DOHH2 (cell line): Measurements from ENCODE around the gene EGR2.

Experiments used
- H3F3A ChIP-seq: fragments of 200-600 bp; sonication (generic), shearing (Covaris generic); 2 replicates; pipeline ENCODE4 v1.6.0; 2016; ENCODE audit warnings: antibody characterized with exemption, mild to moderate bottlenecking; ENCODE audit not compliant: control insufficient read depth, insufficient read depth
- H3K27ac ChIP-seq: fragments of 200-600 bp; sonication (generic); 2 replicates; pipeline ENCODE4 v1.5.1; 2014; ENCODE audit warnings: low read depth, mild to moderate bottlenecking, low read length, moderate library complexity
- H3K27me3 ChIP-seq: fragments of 200-600 bp; sonication (generic); 2 replicates; pipeline ENCODE4 v1.6.1; 2014; ENCODE audit warnings: mild to moderate bottlenecking, low read length, mixed read lengths; ENCODE audit not compliant: control insufficient read depth
- H3K36me3 ChIP-seq: fragments of 200-600 bp; sonication (generic); 2 replicates; pipeline ENCODE4 v1.6.1; 2014; ENCODE audit warnings: mild to moderate bottlenecking, low read length, moderate library complexity, mixed read lengths; ENCODE audit not compliant: control insufficient read depth
- H3K4me1 ChIP-seq: fragments of 200-600 bp; sonication (generic); 2 replicates; pipeline ENCODE4 v1.6.1; 2014; ENCODE audit warnings: mild to moderate bottlenecking, low read length, mixed read lengths; ENCODE audit not compliant: control insufficient read depth
- H3K4me2 ChIP-seq: fragments of 200-600 bp; sonication (generic); 2 replicates; pipeline ENCODE4 v1.6.0; 2014; ENCODE audit warnings: mild to moderate bottlenecking, low read length, moderate library complexity
- H3K4me3 ChIP-seq: fragments of 200-600 bp; sonication (generic); 2 replicates; pipeline ENCODE4 v1.5.1; 2014; ENCODE audit warnings: mild to moderate bottlenecking, low read length, mixed read lengths
- H3K79me2 ChIP-seq: fragments of 200-600 bp; sonication (generic); 2 replicates; pipeline ENCODE4 v1.6.1; 2014; ENCODE audit warnings: mild to moderate bottlenecking, low read length, mixed read lengths; ENCODE audit not compliant: control insufficient read depth
- H3K9me2 ChIP-seq: fragments of 200-600 bp; sonication (generic); replicated peaks from 2 replicates; pipeline ENCODE4 v1.6.1; 2014; ENCODE audit warnings: mild to moderate bottlenecking, low read length, mixed read lengths; ENCODE audit not compliant: control insufficient read depth
- H3K9me3 ChIP-seq: fragments of 200-600 bp; sonication (generic); 2 replicates; pipeline ENCODE4 v1.6.1; 2014; ENCODE audit warnings: antibody characterized with exemption, low read length, mixed read lengths; ENCODE audit not compliant: control insufficient read depth, insufficient read depth
- H4K20me1 ChIP-seq: fragments of 200-600 bp; sonication (generic); 2 replicates; pipeline ENCODE4 v1.6.0; 2014; ENCODE audit warnings: low read depth, mild to moderate bottlenecking, antibody characterized with exemption, low read length, moderate library complexity; ENCODE audit not compliant: control insufficient read depth, insufficient read depth
- EZH2phosphoT487 ChIP-seq: fragments of 200-600 bp; sonication (generic); IDR thresholded peaks from 2 replicates; pipeline ENCODE4 v1.6.1; 2017; ENCODE audit warnings: borderline replicate concordance, mild to moderate bottlenecking, antibody characterized with exemption, low read length, moderate library complexity, mixed read lengths
- TF ChIP-seq, protein P1 (sequence below): fragments of 200-600 bp; sonication (generic); IDR thresholded peaks from one replicate; pipeline ENCODE4 v1.5.1; 2014; ENCODE audit warnings: antibody characterized with exemption, mild to moderate bottlenecking, low read depth, low read length; ENCODE audit not compliant: poor library complexity, severe bottlenecking

Gene EGR2

DNA sequence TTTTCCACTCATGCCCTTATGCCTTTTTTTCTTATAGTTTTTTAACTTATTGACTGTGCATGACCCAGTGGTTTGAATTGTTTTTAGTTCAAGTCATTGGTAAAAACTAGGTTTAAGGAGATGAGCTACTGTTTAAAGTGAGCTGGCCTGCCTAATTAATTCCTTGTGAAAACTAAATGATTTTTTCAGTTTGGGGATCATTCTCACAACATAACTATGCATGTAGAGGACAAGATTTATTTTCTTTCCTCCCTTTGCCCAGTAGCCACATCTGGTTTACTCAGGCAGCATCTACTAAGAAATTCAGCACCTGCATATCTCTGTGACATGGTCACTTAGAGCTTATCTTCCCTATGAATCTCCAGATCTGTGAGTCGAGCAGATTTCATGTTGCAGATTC, 9.9 kb downstream of the EGR2 start:
- Histone ChIP-seq H3K27me3 (no peaks in the 10 kb centered on the region), H3K27ac (no peak overlapping the region), H3K9me2 (no peaks in the 10 kb centered on the region), H4K20me1 (peaks cover 19% of the 10 kb centered on the region), H3K4me1 (peaks cover 40% of the 10 kb centered on the region), H3K9me3 (no peaks in the 10 kb centered on the region), H3K36me3 (peaks cover 53% of the 10 kb centered on the region), H3K79me2 (peaks cover 50% of the 10 kb centered on the region), H3K4me3 (peak overlapping the region; percentile 93), H3K4me2 (peak overlapping the region; percentile 97), H3F3A (peaks cover 14% of the 10 kb centered on the region)
- TF ChIP-seq, protein P1, sequence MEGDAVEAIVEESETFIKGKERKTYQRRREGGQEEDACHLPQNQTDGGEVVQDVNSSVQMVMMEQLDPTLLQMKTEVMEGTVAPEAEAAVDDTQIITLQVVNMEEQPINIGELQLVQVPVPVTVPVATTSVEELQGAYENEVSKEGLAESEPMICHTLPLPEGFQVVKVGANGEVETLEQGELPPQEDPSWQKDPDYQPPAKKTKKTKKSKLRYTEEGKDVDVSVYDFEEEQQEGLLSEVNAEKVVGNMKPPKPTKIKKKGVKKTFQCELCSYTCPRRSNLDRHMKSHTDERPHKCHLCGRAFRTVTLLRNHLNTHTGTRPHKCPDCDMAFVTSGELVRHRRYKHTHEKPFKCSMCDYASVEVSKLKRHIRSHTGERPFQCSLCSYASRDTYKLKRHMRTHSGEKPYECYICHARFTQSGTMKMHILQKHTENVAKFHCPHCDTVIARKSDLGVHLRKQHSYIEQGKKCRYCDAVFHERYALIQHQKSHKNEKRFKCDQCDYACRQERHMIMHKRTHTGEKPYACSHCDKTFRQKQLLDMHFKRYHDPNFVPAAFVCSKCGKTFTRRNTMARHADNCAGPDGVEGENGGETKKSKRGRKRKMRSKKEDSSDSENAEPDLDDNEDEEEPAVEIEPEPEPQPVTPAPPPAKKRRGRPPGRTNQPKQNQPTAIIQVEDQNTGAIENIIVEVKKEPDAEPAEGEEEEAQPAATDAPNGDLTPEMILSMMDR = no peak
- no peak for TF ChIP-seq EZH2phosphoT487

DNA sequence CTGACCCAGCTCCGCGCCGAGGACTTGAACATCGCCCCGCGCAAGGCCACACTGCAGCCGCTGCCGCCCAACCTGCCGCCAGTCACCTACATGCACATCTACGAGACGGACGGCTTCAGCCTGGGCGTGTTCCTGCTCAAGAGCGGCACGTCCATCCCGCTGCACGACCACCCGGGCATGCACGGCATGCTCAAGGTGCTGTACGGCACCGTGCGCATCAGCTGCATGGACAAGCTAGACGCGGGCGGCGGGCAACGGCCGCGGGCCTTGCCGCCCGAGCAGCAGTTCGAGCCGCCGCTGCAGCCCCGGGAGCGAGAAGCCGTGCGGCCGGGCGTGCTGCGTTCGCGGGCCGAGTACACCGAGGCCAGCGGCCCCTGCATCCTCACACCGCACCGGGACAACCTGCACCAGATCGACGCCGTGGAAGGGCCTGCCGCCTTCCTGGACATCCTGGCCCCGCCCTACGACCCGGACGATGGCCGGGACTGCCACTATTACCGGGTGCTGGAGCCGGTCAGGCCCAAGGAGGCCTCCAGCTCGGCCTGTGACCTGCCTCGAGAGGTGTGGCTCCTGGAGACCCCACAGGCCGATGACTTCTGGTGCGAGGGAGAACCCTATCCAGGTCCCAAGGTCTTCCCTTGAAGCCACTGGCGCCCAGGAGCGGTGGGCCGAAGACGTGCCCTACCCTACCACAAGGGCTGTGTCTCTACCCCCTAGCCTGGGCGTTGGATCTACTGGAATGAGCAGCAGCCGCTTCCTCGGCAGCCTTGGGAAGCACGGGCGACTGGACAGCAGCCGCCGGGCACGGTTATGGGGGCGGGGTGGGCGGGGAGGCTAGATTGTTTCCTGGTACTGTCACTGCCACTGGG, 10.7 kb downstream of the EGR2 start:
- Histone ChIP-seq H3K9me3 (no peaks in the 10 kb centered on the region), H3K9me2 (no peaks in the 10 kb centered on the region), H4K20me1 (peaks cover 19% of the 10 kb centered on the region), H3K27ac (peak overlapping the region; percentile 60), H3K4me2 (peak overlapping the region; percentile 97), H3F3A (peaks cover 6% of the 10 kb centered on the region; the same call in 1 of the 2 replicates), H3K36me3 (peaks cover 49% of the 10 kb centered on the region), H3K4me1 (peaks cover 33% of the 10 kb centered on the region), H3K4me3 (peak overlapping the region; percentile 93), H3K79me2 (peaks cover 50% of the 10 kb centered on the region), H3K27me3 (no peaks in the 10 kb centered on the region)
- TF ChIP-seq EZH2phosphoT487 = no peak
- TF ChIP-seq, protein P1 = no peak

DNA sequence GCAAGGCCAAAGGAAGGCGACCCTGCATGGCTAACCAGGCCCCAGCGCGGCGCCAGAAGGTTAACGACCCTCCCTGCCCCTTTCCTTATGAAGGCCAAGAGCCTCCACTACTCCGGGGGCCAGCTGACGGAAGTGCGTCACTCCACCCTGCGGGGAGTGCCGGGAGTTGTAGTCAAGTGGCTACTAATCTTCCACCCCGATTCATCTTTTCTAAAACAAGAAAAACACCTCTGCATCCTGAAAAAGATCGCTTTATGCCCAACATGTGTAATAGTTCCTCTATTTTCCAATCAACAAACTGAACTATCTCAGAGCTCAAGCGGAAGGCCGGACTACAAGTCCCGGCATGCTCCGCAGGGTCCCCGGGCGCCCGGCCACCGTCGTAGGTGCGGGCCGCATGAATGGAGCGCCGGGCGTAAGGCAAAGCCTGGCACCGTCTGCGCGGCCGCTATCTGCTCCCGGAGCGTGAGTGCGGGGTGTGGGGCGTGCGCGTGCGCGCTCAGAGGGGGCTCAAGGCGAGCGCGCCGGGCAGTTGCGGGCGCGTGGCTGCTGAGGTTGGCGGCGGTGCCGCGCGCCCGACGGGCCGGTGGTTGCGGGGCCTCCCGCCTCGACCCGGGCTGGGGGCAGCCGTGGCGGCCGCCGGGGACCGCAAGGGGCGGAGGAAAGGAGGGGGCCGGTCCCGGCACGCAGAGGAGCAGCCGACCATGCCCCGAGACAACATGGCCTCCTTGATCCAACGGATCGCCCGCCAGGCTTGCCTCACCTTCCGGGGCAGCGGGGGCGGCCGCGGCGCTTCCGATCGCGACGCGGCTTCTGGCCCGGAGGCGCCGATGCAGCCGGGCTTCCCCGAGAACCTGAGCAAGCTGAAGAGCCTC, 11.6 kb downstream of the EGR2 start, which contains the start of gene ADO:
Gene ADO, plus strand, starts transcription at position 365 of the 875 bp plus-strand sequence. Its CDS starts 340 bp downstream, at position 705.
- TF ChIP-seq, protein P1 = no peak
- TF ChIP-seq EZH2phosphoT487 = no peak
- Histone ChIP-seq H3K79me2 (peaks cover 49% of the 10 kb centered on the region), H3K27ac (peak within 1 kb of the TSS; percentile 60), H3K36me3 (peaks cover 43% of the 10 kb centered on the region), H3K4me3 (peak within 1 kb of the TSS; percentile 93), H3K9me2 (no peaks in the 10 kb centered on the region), H3K9me3 (no peaks in the 10 kb centered on the region), H3F3A (0 out of 2 replicates have a peak, but pooled peaks cover 2% of the 10 kb centered on the region), H3K4me1 (peaks cover 33% of the 10 kb centered on the region), H3K4me2 (peak within 1 kb of the TSS; percentile 97), H3K27me3 (no peaks in the 10 kb centered on the region), H4K20me1 (peaks cover 19% of the 10 kb centered on the region)
